ENCODE data around the gene IQSEC1.

IQSEC1 gene

DNA sequence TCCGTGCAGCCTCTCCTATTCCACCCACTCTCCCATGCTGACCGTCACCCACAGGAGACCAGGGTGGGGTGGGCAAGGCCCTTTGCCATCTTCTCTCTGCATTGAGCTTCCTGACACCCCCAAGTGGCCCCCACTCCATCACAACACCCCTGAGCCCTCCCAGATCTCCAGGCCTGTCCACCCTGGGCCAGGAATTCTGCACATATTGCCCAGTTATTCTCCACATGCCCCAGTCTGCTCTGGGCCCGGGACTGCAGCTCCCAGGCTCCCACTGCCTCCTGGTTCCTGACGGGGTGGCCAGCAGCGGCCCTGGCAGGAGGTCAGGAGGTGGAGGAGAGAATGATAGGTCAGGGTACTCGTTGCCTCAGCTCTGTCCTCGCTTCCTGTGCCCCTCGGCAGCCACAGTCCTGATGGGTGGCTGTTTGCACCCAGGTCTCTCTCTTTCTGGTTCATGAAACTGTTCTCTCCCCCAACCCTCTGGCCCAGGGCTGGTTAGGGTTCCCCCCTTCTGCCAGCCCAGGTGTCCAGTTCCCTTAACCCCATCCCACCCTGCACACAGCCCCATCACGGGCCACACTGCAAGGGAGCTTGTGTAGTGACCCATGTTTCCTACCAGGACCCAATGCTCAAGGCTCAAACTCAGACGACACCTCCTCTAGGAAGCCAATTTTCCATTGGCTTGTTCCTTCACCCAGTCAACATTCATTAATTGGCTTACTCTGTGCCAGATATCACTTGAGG, 47.3 kb downstream of the IQSEC1 start:
- DNase-seq: no peak

DNA sequence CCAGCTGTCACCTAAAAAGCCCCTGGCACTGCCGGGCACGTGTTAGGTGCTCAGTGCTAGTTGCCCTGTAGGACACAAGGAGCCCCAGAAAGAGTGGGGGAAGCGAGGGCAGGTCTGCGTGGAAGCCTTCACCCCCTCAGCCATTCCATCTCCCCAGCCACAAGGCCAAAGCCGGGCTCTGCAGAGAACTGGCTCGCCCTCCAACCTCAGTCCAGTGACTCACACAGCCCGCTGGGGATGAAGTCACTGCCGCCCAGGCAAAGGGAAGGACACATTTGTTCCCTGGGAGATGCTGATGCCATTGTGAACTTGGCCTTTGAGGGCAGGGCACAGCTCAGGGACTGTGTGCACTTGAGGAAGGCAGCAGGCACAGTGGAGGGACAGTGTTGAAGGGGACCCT, 48.1 kb downstream of the IQSEC1 start:
- no peak for DNase-seq

DNA sequence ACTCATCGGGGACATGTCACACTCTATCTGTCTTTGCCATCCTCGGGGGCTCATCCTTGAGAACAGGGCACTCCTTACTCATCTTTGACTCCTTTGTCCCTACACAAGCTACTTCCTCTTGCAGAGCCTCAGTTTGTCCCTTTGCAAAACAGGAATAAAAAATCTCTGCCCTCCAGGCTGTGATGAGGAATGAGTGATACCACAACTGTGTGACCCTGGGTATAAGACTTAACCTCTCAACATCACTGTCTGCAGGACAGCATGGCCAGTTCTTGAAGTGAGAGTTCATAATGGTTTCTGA, 48.5 kb downstream of the IQSEC1 start:
- DNase-seq: no peak

DNA sequence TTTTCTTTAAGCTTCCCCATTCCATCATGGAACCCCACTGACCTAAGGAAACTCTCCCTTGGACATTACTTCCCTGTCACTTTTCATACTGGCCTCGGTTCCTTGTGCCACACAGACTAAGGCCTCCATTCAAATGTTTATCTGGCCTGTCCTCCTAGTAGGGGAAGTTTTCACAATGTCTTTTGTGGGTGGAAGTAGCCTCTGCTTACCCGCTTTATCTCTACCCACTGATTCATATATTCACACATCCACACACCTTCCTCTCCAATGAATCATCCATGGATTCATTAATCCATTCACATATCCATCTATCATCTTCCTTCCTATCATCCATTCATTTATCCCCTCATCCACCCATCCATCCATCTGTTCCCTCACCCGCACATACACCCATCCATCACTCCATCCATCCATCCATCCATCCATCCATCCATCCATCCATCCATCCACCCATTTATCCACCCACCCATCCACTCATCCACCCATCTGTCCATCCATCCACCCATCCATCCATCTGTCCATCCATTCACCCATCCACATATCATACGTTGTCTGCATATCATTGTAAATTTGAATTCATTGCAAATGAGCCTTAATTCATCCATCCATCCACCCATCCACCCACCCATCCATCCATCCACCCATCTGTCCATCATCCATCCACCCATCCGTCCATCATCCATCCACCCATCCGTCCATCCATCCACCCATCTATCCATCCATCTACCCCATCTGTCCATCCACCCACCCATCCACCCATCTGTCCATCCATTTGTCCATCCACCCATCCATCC, 49.1 kb downstream of the IQSEC1 start:
- no peak for DNase-seq

DNA sequence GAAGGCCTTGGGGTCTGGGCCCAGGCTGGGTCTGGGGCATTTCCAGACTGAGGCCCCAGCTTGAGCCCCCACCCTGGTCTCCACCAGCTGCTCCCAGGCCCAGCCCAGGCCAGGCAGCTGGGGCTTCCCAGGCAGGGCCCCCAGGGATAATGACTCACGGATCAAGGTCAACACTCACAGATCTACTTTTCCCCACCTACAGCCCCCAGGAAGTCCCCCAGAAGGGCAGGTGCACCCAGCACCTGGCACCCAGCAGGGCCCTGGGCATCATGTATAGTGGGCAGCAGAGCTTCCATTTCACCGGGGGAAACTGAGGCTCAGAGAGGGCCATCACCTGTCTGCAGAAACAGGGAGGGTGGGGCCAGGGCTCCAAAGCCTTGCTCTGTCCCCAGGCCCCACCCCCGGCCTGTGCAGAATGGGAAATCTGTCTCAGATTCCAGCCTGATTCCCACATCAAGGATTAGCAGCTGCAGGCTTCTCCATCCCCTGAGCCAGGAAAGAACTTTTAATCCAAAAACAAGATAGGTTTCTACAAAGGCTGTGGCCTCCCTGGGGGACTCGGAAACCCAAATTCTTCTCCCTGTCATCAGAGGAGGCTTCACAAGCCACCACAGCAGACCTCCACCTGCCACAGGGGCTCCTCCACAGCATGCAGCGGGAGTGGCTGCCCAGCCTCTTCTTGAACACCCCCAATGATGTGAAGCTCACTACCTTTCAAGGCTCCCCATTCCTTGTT, 49.8 kb downstream of the IQSEC1 start:
- DNase-seq: no peak

DNA sequence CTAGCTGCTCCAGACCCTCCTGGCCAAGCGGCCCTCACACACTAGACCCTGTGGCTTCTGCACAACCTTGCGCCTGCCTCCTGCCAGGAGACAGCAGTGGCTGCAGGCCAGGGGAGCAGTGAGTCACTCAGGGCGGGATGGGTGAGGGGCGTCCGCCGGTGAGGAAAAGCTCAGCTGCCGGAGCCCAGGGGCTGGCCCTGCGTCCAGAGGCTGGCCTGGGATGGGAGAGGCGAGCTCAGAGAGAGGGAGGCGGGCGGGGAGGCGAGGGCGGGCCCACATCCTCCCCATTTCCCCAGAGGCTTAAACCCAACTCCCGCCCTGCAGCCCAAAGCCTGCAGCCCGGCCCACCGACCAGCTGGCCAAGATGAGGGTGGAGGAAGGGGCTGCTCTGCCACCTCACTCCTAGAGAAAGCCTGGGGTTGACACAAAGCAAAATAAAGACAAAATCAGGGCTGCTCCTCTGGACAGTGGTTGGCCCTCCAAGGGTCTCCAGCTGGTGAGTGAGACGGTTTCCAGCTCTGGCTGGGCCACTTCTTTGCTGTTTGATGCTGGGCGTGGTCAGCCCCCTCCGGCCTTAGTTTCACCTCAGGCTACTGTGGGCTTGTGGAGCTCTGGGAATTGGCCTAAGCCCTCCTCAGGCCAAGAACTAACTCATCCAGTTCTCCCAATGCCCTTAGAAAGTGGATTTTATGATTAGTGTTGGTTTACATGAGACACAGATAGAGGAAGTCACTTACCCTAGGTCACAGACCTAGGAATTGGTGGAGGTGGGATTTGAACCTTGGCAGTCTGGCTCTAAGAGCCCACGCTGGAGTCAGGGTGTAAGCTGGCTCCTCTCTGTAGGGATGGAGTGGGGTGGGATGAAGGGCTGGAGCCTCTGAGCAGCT, 50.6 kb downstream of the IQSEC1 start:
- no peak for DNase-seq

DNA sequence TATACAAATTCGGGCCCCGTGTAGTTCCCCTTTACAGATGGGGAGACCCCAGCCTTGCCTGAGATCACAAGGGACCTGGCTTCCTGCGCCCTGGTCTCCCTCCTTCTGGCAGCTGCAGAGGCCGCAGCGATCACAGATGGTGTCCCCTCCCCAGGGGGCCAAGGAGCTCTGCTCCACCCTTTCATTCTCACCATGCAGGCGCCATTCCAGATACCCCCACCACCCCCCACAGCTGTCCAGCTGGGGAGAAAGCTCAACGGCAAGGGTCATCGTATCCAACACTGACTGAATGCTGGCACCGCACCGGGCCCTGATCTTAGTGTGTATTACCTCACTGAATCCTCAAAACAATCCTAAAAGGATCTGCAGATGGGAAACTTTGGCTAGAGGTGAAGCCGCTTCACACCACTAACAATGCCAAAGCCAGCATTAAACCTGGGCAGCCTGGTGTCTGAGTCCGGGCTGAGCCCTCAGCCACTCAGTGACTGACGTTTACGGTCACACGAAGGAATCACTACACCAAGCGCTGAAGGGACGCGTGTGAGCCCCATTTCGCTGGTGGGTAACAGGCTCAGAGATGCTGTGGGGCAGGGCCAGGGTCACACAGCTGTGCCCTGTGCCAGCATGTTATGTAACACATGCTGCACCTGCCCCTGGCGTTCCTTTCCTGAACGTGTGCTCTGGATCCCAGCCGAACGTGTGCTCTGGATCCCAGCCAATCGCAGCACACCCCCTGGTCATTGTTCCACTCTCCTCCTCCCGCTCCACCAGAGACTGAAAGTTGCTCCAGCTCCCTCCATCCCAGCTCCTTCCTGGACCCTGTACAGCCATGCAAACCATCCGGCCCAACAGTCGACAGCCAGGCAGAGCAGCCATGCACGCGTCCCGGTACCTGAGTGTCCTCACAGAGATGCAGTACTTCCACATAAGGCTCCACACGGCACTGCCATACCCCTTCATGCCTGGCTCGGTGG, 51.8 kb downstream of the IQSEC1 start:
- DNase-seq: no peak

DNA sequence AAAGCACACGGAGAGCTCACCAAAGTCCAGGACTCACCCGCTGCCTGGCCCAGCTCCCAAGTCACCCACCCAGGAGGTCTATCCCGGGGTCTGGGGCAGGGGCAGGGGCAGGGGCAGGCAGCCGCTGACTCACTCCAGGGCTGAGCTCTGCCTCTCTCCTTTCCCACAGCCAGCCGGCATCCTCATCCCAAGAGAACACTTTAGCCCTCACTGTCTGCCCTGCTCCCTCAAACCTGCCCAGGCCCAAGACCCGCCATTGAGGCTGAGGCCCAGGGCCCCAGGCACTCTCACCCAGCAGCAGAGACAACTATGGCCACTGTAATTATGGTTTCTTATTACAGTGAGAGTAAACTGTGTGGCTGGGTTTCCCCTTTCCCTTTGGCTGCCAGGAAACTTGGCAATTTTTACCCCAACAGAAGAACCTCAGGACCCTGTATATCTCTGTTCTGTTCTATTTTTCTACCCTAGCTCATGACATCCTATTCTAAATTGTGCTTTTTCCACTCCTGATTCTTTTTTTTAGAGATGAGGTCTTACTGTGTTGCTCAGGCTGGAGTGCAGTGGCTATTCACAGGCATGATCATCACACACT, 53.0 kb downstream of the IQSEC1 start:
- DNase-seq: no peak

DNA sequence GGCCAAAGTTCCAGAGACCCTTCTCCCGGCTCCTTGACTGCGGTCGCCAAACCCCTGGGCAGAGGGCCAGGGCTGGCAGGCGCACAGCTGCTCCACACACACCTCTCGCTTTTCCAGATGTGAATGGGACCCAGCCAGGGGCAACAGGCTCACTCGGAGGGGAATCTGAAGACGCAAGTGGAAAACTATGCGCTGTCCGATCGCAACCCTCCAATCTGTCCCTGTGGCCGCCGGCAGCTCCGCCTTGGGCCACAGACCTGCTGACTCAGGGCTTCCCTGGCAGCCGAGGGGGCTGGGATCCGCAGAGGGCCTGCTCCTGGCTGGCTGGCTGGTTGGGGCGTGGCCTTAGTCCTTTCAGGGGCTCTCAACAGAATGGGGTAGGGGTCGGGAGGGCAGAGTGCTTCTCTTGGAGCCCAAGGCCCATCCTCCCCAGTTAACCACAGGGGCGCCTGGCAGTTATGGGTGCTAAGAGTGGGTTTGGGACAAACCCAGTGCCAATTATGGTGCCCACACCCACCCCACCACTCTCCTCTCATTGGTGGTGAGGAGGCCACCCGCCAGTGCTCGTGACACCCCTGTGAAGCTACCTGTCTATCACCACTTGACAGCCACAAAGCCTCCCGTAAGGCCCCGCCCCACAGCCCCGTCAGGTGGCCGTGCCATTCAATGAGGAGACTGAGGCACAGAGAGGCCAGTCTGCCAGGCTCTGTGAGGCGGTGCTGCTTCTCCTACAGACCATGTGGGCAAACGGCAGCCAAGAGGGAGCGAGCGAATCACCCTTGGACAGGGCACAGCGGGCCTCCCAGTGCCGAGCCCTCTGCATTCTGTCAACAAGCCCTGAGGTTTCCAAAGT, 53.8 kb downstream of the IQSEC1 start:
- DNase-seq: no peak

DNA sequence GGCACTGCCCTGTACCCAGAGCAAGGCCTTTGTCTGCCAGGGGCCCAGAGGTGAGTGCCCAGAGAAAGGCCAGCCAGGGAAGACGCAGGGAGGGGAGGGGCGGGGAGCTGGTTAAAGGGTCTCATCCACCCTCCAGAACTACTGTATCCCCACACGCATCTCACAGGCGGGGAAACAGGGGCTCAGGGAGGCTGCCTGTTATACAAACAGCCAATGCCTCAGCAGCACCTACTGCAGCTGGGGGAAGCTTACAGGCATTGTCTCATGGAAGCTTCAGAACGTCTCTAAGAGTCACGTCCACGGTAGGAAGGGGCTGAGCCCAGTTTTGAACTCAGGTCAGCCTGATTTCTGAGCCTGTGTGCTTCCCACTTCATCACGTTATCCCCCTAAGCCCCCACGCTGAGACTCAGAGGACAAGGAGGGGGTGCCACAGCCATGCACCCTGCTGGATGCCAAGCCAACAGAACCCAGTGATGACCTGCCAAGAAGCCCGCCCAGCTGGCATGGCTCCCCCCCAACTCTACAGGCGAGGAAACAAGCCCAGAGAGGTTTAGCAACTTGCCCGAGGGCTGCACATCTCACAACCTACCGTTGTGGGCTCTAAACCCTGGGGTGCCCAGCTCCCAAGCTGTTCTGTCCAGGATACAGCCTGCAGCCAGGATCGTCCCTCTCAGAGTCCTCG, 54.5 kb downstream of the IQSEC1 start:
- DNase-seq: no peak

DNA sequence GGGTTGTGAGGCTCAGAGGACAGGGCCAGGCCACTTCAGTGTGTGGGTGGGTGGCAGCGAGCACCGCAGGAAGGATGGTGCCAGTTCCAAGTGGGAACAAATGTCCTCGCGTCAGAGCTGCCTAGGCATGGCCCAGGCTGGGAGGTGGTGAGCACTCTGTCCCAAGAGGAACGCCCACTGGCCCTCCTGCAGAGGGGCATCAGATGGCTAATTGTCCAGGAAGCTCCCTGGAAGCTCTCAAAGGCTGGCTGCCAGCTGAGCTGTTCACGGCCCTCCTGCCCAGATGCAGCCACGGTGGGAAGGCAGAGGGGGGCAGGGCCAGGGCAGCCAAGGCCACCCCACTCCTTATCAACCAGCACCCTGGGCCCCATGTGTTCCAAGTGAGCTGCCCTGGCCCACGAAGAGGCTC, 55.2 kb downstream of the IQSEC1 start:
- DNase-seq: no peak

DNA sequence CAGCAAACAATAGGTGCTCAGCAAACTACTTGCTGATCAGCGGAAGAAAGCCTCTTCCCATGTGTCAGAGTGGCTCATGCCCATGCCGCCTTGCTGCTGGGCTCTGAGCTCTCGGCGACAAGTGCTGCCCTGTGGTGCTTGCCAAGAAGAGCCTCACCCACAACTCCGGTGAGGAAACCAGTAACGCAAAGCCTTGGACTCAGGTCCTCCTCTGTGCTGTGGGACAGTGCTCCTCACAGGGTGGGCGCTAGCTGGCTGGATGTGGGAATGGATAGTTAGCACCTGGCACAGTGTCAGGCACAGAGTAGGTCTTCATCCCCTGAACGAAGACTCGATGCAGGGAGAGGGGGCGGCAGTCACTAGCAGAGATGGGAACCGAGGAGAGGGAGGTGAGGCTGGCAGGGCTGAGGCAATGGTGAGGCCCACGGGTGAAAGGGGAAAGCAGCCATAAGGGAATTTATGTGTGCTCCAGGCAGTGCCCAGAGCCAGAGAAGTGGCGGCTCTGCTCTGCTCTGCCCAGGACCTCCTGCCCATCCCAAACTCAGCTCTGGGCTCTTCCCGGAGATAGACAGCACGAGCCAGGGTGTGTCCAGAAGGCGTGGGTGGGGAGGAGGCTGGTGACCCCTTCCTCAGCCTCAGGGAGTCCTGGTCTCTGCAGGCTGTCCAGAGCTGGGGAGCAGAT, 55.7 kb downstream of the IQSEC1 start:
- no peak for DNase-seq

DNA sequence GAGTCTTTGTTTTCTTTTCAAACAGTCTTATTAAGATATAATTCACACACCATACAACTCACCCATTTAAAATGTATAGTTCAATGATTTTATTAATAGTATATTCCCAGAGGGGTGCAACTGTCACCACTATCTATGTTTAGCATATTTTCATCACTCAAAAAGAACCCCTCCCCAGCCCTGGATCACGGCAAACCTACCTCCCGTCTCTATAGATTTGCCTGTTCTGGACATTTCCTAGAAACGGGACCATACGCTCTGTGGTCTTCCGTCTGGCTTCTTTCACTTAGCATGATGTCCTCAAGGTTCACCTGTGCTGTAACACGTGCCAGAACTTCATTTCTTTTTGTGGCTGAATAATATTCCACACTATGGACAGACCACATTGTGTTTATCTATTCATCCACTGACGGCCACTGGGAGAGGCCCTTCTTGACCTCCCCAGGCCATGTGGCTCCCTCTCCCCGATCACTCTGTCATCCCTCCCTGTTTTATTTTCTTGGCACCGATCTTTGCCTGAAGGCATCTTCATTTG, 56.4 kb downstream of the IQSEC1 start:
- DNase-seq: no peak

DNA sequence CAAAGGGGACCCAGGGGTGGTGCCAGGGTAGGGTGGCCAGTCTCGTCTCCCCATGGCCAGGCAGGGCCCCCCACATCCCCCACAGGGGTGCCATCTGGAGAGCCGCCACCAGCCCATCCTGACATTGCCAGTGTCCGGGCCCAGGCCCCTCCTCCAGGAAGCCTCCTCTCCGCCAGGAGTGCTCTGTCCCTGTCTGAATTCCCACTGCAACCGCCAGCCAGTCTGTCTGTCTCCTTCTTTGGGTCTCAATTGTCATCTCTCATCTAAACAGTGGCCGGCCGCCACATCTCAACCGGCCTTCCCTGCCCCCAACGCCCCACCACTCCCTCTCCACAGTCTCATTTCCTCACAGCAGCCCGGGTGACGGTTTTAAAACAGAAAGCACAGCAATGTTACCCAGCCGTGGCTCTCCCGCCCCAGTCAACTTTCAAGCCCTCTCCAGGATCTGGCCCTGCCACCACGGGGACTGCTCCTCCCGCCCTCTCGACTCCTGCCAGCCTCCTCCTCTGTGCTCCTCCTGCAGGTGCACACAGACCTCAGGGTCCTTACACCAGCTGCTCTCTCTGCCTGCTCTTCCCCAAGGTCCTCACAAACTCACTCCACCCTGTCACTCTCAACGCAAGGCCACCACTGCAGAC, 57.0 kb downstream of the IQSEC1 start:
- DNase-seq: no peak

DNA sequence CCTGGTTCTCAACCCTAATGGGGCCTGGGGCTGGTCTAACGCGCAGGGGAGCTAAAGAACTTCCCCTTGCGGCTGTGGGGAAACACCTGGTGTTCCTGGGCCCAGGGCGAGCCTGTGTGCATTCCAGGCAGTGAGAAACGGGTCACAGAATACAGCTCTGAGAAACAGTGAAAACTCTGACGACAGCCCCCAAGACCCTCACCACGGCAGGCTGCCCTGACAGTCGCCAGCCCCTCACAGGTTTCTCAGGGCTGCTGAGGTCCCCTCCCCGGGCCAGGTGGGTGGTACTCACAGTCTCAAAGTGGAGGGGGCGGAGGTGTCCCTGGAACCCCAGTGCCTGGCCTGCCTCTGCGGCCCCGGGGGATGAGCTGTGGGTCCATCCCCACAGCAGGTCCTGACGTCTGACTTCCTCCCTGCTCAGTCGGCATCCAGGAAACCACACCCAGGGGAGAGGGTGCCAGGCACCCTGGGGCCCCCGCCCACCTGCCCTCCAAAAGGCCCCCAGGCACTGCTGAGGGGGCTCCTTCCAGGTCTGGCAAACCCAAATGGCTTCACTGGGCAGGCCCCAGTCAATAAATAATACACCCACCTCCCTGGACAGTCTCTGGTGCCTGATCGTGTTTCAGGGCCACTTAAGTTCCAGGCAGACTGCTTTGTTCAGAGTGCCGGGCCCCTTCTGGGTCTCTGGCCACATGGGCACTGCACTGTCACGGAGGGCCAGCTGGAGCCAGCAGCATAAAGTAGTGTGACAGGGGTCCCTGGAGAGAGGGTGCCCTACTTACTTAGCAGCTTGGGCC, 57.7 kb downstream of the IQSEC1 start:
- no peak for DNase-seq

DNA sequence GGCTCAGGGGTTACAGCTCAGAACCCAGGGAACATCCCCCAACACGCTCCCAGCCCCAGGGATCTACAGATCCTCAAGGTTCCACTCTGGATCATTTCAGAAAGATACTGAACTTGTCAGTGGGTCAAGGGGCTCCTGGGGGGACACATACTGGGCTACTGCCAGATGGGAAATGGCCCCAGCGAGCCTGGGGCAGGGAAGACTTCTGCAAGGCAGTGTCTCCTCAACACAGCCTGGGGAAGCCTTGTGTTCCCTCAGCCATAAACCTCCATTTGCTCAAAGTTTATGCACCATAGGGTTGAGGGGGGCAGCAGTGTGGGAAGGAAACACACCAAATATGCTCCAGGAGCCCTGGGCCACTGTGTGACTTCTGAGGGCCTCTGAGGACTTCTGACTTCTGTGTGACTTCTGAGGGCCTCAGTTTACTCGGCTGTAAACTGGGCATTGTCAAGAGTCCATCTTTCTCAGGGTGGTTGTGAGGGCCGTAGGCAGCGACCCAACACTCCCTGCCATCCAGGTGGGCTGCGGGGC, 58.4 kb downstream of the IQSEC1 start:
- no peak for DNase-seq

Data from activated T-cell treated with anti-CD3 and anti-CD28 coated beads for 4 hours (primary cell).